ENCODE measurements around the gene ARID1B.

ARID1B gene

GRCh38 chr6:156820089-156820798 is 43.1 kb downstream of the ARID1B start:
- ChIA-PET POLR2A (no interaction called here), CTCF (interaction anchor here (0.9 to 3.3 kb wide), 11 partner anchors 8 to 60 kb away, joined by 3 to 17 read pairs (median 5); no protein-coding TSS in a partner anchor)

GRCh38 chr6:156821707-156822106 is 44.5 kb downstream of the ARID1B start:
- no peak for TF ChIP-seq CTCF (IDR thresholded peaks at IDR 0.05; ENCODE audit: control extremely low read depth, extremely low read depth, low read depth, missing control alignments)
- ChIA-PET POLR2A (no interaction called here), CTCF (interaction anchor here (1.1 to 3.3 kb wide), 3 partner anchors 10 to 27 kb away, joined by 3 to 17 read pairs (median 3); no protein-coding TSS in a partner anchor)
- peak; percentile 31 for DNase-seq (ENCODE audit: extremely low spot score)

More at GRCh38 chr6:156820089-156820798, 43.1 kb downstream of the ARID1B start:
- TF ChIP-seq CTCF (IDR thresholded peaks at IDR 0.05; ENCODE audit: control extremely low read depth, extremely low read depth, low read depth, missing control alignments) = no peak
- DNase-seq (ENCODE audit: extremely low spot score) = no peak

- DNase-seq (ENCODE audit: extremely low spot score) = no peak
- POLR2A ChIA-PET = no interaction called here
Measured at GRCh38 chr6:156822747-156823206, 45.6 kb downstream of the ARID1B start.

GRCh38 chr6:156824142-156824541 is 47.0 kb downstream of the ARID1B start:
- CTCF ChIA-PET = interaction anchor here (1.6 to 2.7 kb wide), 2 partner anchors 18 to 21 kb away, joined by 3 to 7 read pairs; no protein-coding TSS in a partner anchor
- TF ChIP-seq CTCF (IDR thresholded peaks at IDR 0.05; ENCODE audit: control extremely low read depth, extremely low read depth, low read depth, missing control alignments) = no peak
- no peak for DNase-seq (ENCODE audit: extremely low spot score)
- POLR2A ChIA-PET = no interaction called here

More at GRCh38 chr6:156822747-156823206, 45.6 kb downstream of the ARID1B start:
- TF ChIP-seq CTCF (IDR thresholded peaks at IDR 0.05; ENCODE audit: control extremely low read depth, extremely low read depth, low read depth, missing control alignments) = no peak
- CTCF ChIA-PET = interaction anchor here (0.9 to 2.7 kb wide), 3 partner anchors 17 to 35 kb away, joined by 3 to 7 read pairs (median 3); no protein-coding TSS in a partner anchor

- no peak for DNase-seq (ENCODE audit: extremely low spot score)
- POLR2A ChIA-PET = interaction anchor here (0.6 kb wide), 1 partner anchor 24 kb away, joined by 9 read pairs; no protein-coding TSS in a partner anchor
- CTCF ChIA-PET = interaction anchor here (0.7 to 2.7 kb wide), 3 partner anchors 13 to 209 kb away, joined by 3 to 7 read pairs (median 3); no protein-coding TSS in a partner anchor
- no peak for TF ChIP-seq CTCF (IDR thresholded peaks at IDR 0.05; ENCODE audit: control extremely low read depth, extremely low read depth, low read depth, missing control alignments)
Measured at GRCh38 chr6:156825475-156825874, 48.3 kb downstream of the ARID1B start.

- no peak for DNase-seq (ENCODE audit: extremely low spot score)
- no peak for TF ChIP-seq CTCF (IDR thresholded peaks at IDR 0.05; ENCODE audit: control extremely low read depth, extremely low read depth, low read depth, missing control alignments)
- POLR2A ChIA-PET = interaction anchor here (0.6 kb wide), 1 partner anchor 25 kb away, joined by 9 read pairs; no protein-coding TSS in a partner anchor
- CTCF ChIA-PET = interaction anchor here (0.7 to 2.7 kb wide), 4 partner anchors 7 to 208 kb away, joined by 3 to 8 read pairs (median 4); no protein-coding TSS in a partner anchor
Measured at GRCh38 chr6:156826290-156826955, 49.2 kb downstream of the ARID1B start.

Data from GM10248 (cell line).